ENCODE results near the gene PPIL4. TPM values are rescaled to one million over a fixed set of nuclear protein-coding genes. Genes with fewer than 3 reads are reported as not detected.

PPIL4 gene
- total RNA-seq, 2 experiments from 2014 or later, result 20.8 to 21.9 TPM

- CTCF ChIA-PET, result interaction anchor here (0.7 to 1.2 kb wide), 4 partner anchors 14 to 141 kb away, joined by 3 to 5 read pairs (median 4); partner anchors contain the start of gene PPIL4
- Mint-ChIP-seq H3K4me3 (no peak overlapping the region), H3K36me3 (ENCODE audit: low read depth) (no peaks in the 10 kb centered on the region), H3K27ac (no peak overlapping the region), H3K4me1 (ENCODE audit: low read depth) (peaks cover 8% of the 10 kb centered on the region), H3K9me3 (no peaks in the 10 kb centered on the region), H3K27me3 (peaks cover 3% of the 10 kb centered on the region)
- POLR2A ChIA-PET, result no interaction called here
- ATAC-seq (no peak), DNase-seq (no peak)
- intact Hi-C loops (cut with micrococcal nuclease), result no loop called here
- no peak for TF ChIP-seq CTCF (IDR thresholded peaks at IDR 0.05)
Observed at GRCh38 chr6:149559389-149559788, 13.5 kb upstream of the PPIL4 start.

- H3K27ac Mint-ChIP-seq, result no peak overlapping the region
- H3K4me1 Mint-ChIP-seq (ENCODE audit: low read depth), result no peaks in the 10 kb centered on the region
- H3K36me3 Mint-ChIP-seq (ENCODE audit: low read depth), result no peaks in the 10 kb centered on the region
- no peak for TF ChIP-seq CTCF (IDR thresholded peaks at IDR 0.05)
- DNase-seq (no peak), ATAC-seq (no peak)
- POLR2A ChIA-PET, result no interaction called here
- CTCF ChIA-PET, result no interaction called here
- no peaks in the 10 kb centered on the region for H3K9me3 Mint-ChIP-seq
- no peak overlapping the region for H3K4me3 Mint-ChIP-seq
- H3K27me3 Mint-ChIP-seq, result peaks cover 4% of the 10 kb centered on the region
- intact Hi-C loops (cut with micrococcal nuclease), result no loop called here
Observed at GRCh38 chr6:149558029-149558428, 12.2 kb upstream of the PPIL4 start.

- POLR2A ChIA-PET, result interaction anchor here (1.3 kb wide), 1 partner anchor 14 kb away, joined by 4 read pairs; the partner anchor contains the start of gene GINM1
- peaks cover 3% of the 10 kb centered on the region for H3K4me1 Mint-ChIP-seq (ENCODE audit: low read depth)
- no peaks in the 10 kb centered on the region for H3K36me3 Mint-ChIP-seq (ENCODE audit: low read depth)
- ATAC-seq (no peak), DNase-seq (no peak)
- no peak for TF ChIP-seq CTCF (IDR thresholded peaks at IDR 0.05)
- H3K4me3 Mint-ChIP-seq, result no peak overlapping the region
- CTCF ChIA-PET, result interaction anchor here (1.7 to 3.3 kb wide), 2 partner anchors 9 to 12 kb away, joined by 6 to 27 read pairs; no protein-coding TSS in a partner anchor
- no peak overlapping the region for H3K27ac Mint-ChIP-seq
- peaks cover 1% of the 10 kb centered on the region for H3K27me3 Mint-ChIP-seq
- no peaks in the 10 kb centered on the region for H3K9me3 Mint-ChIP-seq
- intact Hi-C loops (cut with micrococcal nuclease), result no loop called here
Observed at GRCh38 chr6:149551920-149552319, 6.1 kb upstream of the PPIL4 start.

- H3K4me3 Mint-ChIP-seq, result peak overlapping the region; percentile 92
- H3K36me3 Mint-ChIP-seq (ENCODE audit: low read depth), result peaks cover 9% of the 10 kb centered on the region
- H3K9me3 Mint-ChIP-seq, result no peaks in the 10 kb centered on the region
- peak overlapping the region; percentile 96 for H3K27ac Mint-ChIP-seq
- intact Hi-C loops (cut with micrococcal nuclease), result no loop called here
- POLR2A ChIA-PET, result interaction anchor here (0.9 to 3.3 kb wide), 9 partner anchors 20 to 416 kb away, joined by 3 to 12 read pairs (median 4); partner anchors contain the start of gene GINM1
- H3K4me1 Mint-ChIP-seq (ENCODE audit: low read depth), result peaks cover 40% of the 10 kb centered on the region
- DNase-seq, result peak; percentile 78
- CTCF ChIA-PET, result interaction anchor here (0.6 to 3.3 kb wide), 16 partner anchors 9 to 481 kb away, joined by 3 to 21 read pairs (median 4); partner anchors contain the start of gene LATS1
- peak; percentile 60 for ATAC-seq
- TF ChIP-seq CTCF (IDR thresholded peaks at IDR 0.05), result no peak
- no peaks in the 10 kb centered on the region for H3K27me3 Mint-ChIP-seq
Observed at GRCh38 chr6:149545258-149545753, 537 bp downstream of the PPIL4 start.

GRCh38 chr6:149544646-149545257 lies 1.1 kb downstream of the PPIL4 start:
- no peak for TF ChIP-seq CTCF (IDR thresholded peaks at IDR 0.05)
- Mint-ChIP-seq H3K27ac (peak overlapping the region; percentile 96), H3K4me3 (peak overlapping the region; percentile 92), H3K36me3 (ENCODE audit: low read depth) (peaks cover 10% of the 10 kb centered on the region), H3K9me3 (no peaks in the 10 kb centered on the region), H3K27me3 (no peaks in the 10 kb centered on the region), H3K4me1 (ENCODE audit: low read depth) (peaks cover 40% of the 10 kb centered on the region)
- DNase-seq (no peak), ATAC-seq (no peak)
- intact Hi-C loops (cut with micrococcal nuclease), result no loop called here
- ChIA-PET POLR2A (interaction anchor here (0.9 to 3.3 kb wide), 5 partner anchors 21 to 228 kb away, joined by 3 to 12 read pairs (median 4); partner anchors contain the start of gene GINM1), CTCF (interaction anchor here (1.1 to 3.3 kb wide), 9 partner anchors 16 to 480 kb away, joined by 3 to 21 read pairs (median 4); no protein-coding TSS in a partner anchor)
